Aortic smooth muscle cell (primary cell): ENCODE data around the gene GALP. TPM values are rescaled to one million over a fixed set of nuclear protein-coding genes. Genes with fewer than 3 reads are reported as not detected.

ENCODE experiments used
- total RNA-seq: library from RNA; depleted of rRNA; stranded (reverse); fragments of >200 nt; gene quantifications from 2 replicates; pipeline ENCODE4 v1.2.3, GENCODE V29; 2014

The GALP gene
- total RNA-seq: not detected in 2 replicates

DNA sequence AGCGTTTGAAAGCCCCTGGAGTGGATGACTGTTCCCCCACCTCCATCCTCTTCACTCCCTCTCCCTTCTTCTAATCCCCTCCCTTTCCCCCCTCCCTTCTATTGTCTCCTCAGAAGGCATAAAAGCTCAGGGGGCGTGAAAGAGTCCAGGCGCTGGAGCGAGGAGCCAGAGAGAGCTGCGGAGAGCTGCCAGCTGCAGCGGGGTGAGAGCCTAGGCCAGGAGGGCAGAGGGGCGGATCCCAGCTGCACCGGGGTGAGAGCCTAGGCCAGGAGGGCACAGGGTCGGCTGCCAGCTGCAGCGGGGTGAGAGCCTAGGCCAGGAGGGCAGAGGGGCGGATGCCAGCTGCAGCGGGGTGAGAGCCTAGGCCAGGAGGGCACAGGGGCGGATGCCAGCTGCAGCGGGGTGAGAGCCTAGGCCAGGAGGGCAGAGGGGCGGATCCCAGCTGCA is at the start of gene GALP:
Gene GALP (plus strand): TSS at position 148 of the 447 bp plus-strand sequence. CDS start 1,101 bp downstream, outside the sequence.

DNA sequence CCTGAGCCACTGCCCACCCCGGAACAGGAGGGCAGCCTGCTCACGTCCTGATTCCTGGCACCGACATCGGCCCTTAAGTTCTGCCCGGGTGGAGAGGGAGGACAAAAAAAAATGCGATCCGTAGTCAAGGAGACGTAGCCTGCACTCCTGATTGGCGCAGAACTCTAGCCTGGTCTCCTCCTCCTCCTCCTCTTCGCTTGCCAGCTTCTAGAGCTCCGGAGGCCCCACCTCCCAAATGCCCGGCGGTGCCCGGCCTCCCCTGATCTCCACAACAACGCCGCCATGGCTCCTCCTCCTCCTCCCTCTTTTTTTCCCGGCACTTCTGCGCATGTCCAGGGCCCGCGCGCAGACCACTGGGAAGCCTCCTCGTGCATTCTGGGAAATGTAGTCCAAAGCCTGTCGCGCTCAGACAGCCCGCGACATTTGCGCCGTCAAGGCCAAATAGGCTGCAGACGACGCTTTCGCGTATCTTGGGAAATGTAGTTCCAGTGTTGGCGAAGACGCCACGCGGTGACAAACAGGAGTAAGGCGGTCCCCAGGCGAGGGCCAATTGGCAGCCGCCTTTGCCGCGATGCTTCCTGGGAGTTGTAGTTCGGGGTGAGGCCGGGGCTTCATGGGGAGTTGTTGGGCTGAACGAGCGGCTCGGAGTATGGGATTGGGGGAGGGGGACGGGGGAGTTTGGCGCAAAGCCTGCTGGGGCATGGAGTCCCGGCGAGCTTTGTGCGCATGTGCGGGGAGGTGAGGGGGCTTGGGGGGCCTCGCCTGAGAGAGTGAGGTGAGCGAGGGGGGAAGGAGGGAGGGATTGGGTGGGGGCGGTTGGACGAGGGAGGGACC is 35.0 kb upstream of the GALP start, which contains the start of gene ZNF444:
Gene ZNF444 (plus strand): TSS at position 705 of the 834 bp plus-strand sequence. CDS start 5,625 bp downstream, outside the sequence.

DNA sequence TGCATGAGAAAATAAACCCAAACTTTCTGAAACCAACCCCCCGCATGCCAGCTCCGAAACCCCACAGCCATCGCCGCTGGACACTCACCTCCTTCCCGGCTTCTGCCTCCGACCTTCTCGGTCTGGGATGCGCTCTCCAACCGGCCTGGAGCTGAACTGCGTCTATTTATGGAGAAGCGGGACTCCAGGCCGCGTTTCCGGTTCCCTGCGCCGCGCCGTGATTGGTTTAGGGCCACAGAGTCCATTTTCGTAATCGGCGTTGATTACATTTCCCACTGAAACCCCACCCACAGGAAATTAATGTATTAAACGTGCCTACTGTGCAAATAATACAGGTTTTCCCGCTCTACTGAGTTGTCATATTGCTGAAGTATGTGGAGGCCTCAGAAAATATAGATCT is 21.8 kb downstream of the GALP start, which contains the start of gene ZSCAN5B:
Gene ZSCAN5B (minus strand): TSS at position 138 of the 400 bp plus-strand sequence. CDS start 4,731 bp downstream, outside the sequence.

DNA sequence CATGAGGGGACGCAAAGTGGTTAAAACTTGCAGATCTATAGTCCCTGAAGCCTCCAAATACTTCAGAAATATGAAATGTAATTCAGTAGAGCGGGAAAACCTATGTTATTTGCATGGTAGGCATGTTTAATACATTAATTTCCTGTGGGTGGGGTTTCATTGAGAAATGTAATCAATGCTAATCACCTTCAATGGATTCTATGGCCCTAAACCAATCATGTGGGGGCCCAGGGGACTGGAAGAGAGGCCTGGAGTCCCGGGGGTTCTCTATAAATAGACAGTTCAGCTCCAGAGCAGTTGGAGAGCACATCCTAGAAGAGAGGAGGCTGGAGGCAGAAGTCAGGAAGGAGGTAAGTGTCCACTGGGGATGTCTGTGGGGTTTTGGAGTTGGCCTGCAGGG is 26.2 kb downstream of the GALP start, which contains the start of gene ZSCAN5C:
Gene ZSCAN5C (plus strand): TSS at position 301 of the 400 bp plus-strand sequence. CDS start 3,641 bp downstream, outside the sequence.

Other genes starting within 250 kb of the GALP start
- gene NLRP13, start 243.7 kb upstream of the GALP start, total RNA-seq: not detected in 2 replicates
- gene NLRP8, start 228.2 kb upstream of the GALP start, total RNA-seq: not detected in 2 replicates
- gene NLRP5, start 189.2 kb upstream of the GALP start, total RNA-seq: not detected in 2 replicates
- 20.8 and 25.0 TPM in 2 replicates for gene ZNF787, start 54.7 kb upstream of the GALP start, total RNA-seq
- gene ZNF444, start 34.7 kb upstream of the GALP start, total RNA-seq: 9.6 and 11.7 TPM in 2 replicates
- not detected in 2 replicates for gene ZSCAN5B, start 21.8 kb downstream of the GALP start, total RNA-seq
- gene ZSCAN5C, start 26.3 kb downstream of the GALP start, total RNA-seq: not detected in 2 replicates
- gene EDDM13, start 96.7 kb downstream of the GALP start, total RNA-seq: not detected in 2 replicates
- 3.4 and 4.7 TPM in 2 replicates for gene ZSCAN5A, start 138.8 kb downstream of the GALP start, total RNA-seq
- gene ZNF582, start 217.5 kb downstream of the GALP start, total RNA-seq: 2.1 and 2.8 TPM in 2 replicates
- gene ZNF583, start 228.3 kb downstream of the GALP start, total RNA-seq: 4.2 and 4.4 TPM in 2 replicates